ENCODE data around the gene HAGHL.
"Not testable (repeated sequence)": the region's sequence is repeated elsewhere in the genome, so short reads cannot be mapped to it uniquely, and the experiment has no call there.

Gene HAGHL

DNA sequence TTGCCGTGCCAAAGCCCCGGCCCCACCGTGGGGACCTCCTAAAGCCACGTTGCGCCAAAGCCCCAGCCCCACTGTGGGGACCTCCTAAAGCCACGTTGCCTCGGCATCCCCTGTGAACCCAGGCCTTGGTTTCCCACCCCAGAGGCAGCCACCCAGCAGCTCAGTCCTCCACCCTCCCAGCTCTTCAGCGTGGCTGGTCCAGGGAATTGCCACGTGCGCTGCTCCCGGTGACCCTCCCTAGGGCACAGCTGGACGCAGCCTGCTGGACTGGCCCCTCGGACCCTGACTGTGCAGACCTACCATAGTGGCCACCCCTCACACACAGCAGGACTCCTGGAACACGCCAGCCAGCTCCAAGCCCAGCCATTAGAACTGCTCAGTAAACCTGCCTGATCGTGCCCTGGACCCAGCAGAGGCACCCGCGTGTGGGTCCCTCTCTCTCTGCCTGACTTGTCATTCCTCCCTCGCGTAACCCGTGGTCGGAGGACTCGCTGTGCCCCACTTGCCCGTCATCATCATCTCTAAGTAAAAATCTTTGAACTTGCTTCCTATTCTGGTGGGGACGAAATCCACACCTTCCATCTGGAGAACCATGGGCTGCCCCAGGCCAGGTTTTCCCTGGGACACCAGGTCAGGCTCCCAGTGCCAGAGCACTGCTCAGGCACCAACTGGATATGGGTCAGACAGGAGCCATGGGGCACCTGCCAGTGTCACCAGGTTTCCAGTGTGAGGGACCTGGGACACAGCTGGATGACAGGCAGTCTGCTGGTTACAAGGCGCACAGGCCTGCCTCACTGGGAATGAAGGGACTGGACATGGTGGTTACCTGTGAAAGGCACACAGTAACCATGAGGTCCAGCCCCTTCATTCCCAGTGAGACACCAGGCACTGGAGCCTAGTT is 8.3 kb downstream of the HAGHL start:
- DNase-seq (ENCODE audit: low read depth in 2 of 2): no peak

DNA sequence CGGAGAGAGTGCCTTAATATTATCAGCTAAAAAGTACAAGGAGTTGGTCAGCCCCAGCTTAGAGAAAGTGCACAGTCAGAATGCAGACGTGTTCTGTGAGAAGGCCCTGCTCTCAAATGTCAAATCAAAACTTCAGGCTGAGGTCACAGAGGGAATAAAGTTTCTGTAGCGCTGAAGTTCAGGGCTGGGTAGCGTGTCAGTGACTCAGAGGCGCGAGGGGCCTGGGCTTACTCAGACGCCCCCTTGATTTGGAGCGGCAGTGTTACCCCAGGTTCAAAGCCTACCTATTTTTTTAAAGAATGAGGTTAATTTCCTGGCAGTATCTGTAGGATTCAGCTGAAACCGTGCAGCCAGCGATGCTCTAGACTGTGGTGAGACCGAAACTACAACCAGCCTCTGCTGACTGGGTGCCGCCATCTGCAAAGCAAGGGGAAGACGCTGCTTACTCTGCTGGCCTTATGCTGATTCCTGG is 9.1 kb downstream of the HAGHL start:
- DNase-seq (ENCODE audit: low read depth in 2 of 2): no peak

DNA sequence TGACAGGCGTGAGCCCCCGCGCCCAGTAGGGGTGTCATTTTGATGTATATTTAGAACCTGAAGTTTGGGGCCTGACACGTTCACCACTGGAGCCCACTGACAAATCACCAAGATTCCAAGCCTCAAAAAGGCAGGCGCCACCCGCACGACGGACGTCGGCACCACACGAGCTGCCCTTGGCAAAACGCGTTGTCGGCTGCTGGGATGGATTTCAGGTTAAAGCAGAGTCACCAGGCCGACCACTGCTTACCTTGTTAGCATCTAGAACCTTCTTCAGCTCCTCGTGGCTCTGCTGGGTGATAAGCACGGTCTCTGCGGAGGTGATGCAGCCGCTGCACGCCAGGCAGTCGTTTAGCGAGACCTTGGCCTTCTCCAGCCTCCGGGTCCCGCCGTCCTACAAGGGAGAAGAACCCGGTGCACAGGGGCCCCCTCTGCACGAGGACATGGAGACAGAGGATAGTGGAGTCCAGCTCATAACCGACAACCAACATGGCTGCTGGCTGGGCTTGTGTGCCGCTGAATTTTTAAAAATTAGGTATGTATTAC is 10.1 kb downstream of the HAGHL start:
- DNase-seq (ENCODE audit: low read depth in 2 of 2): no peak

DNA sequence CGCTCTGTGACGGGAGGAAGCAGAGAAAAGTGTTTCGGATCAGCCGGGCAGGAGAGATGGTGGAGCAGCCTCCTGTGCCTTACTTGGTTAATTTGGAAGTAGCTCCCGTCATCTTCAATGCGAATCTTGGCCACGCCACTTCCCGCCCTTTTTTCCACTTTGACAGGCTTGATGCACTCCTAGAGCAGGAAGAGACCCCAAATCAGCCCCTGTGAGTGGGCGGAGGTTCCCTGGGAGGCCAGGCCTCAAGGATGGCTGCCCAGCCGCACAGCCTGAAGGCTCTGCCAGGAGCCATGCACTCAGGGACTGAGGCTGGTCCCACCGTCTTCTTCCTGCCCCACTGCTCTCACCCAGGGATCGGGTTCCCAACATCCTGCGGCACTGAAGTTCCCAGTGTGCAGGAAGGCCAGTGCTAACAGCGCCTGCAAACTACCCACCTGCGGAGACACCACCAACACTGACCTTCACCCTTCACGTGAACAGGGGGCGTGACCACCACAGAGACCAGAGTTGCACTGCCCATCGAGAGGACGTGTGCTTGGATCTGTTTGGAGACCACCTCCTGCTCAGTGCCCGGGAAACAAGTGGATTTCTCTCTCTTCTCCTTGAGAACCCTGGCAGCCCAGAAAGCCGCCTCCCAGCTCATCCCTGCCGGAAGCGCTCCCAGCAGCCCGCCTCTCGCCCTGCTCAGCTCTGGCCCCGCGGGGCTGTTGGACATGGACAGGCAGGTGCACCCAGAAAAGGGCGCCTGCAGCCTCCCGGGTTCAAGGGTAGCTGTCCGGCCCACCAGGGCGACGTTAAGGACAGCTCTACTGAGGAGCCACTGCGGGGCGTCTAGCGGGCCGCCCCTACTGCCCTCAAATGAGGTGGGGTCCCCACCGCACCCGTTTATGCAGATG is 12.9 kb downstream of the HAGHL start:
- no peak for DNase-seq (ENCODE audit: low read depth in 2 of 2)

DNA sequence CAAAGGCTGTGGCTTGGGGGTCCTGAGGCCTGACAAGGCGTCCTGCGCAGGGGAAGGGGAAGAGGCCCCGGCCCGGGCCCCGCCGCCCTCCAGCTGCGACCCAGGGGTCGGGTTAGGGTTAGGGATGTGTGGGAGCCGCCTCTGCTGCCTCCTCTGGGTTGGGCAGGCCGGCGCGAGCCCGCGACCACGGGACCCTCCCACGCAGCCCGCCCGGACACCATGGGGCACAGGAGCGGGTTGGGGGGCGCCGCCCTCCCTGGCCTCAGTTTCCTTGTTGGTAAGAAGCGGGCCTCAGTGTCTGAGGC is 13.5 kb downstream of the HAGHL start:
- DNase-seq (ENCODE audit: low read depth in 2 of 2): no peak

DNA sequence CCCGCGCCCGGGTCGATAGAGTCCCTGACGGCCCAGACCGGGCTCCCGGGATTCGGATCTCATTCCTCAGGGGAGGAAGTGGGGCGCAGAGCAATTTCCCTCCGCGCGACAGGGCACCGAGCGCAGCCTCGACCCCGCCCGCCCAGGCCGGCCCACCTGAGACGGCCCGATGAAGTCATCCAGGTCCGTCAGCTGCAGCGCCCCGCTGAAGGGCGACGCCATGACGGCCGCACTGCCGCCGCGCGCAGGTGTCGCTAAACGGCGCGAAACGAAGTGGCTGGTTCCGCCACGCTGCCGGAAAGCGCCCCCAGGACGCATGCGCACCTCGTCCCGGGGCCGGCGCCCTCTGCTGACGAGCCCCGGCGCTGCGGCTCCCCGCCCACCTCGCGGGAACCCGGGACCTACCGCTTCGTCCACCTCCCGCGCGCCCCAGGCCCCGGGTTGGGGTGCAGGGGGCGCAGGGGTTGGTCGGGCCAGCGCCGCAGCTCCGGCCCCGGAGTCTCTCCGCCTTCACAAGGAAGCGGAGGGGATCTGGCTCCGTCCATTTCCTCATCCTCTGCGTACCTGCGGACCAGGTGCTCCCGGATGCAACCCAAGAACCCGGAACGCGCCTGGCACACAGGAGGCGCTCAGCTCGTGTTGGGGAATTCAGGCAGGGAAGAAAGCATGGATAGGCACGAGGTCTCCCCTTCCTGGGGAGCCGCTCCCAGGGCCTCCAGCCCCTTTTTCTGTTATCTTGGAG is 14.0 kb downstream of the HAGHL start, which contains the start of gene CIAO3:
Gene CIAO3, minus strand, starts transcription at position 234 of the 742 bp plus-strand sequence. Its CDS starts 12 bp downstream, at position 222.
- peak; percentile 84 to 86 for DNase-seq (ENCODE audit: low read depth in 2 of 2)

DNA sequence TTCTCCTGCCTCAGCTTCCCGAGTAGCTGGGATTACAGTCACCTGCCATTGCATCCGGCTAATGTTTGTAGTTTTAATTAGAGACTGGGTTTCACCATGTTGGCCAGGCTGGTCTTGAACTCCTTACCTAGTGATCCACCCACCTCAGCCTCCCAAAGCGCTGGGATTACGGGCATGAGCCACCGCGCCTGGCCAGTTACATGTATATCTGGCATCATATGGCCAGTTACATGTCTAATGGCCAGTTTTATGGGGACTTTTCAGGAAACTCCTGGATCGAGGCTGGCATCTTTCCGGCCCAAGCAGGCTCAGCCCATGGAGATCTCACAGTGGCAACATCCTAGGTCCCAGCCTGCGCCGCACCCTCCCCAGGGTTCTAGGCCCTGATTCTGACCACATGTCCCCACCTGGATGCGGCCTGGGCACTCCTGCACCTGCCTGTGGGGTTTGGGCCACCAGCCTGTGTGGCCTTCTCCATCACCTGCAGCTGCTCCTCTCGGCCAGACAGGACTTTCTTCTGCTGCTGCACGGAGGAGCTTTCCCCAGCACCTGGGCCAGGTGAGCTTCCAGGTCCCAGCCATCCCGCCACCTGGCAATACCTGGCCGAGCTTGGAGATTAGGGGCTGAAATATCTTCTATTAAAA is 15.2 kb downstream of the HAGHL start:
- DNase-seq (ENCODE audit: low read depth in 2 of 2): no peak

DNA sequence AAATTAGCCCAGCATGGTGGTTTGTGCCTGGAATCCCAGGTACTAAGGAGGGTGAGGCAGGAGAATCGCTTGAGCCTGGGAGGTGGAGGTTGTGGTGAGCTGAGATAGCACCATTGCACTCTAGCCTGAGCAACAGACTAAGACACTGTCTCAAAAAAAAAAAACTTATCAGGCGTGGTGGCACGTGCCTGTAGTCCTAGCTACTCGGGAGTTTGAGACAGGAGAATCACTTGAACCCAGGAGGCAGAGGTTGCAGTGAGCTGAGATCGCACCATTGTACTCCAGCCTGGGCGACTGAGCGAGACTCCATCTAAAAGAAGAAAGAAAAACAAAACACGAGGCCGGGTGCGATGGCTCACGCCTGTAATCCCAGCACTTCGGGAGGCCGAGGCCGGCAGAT is 16.0 kb downstream of the HAGHL start:
- DNase-seq (ENCODE audit: low read depth in 2 of 2): not testable (repeated sequence)

DNA sequence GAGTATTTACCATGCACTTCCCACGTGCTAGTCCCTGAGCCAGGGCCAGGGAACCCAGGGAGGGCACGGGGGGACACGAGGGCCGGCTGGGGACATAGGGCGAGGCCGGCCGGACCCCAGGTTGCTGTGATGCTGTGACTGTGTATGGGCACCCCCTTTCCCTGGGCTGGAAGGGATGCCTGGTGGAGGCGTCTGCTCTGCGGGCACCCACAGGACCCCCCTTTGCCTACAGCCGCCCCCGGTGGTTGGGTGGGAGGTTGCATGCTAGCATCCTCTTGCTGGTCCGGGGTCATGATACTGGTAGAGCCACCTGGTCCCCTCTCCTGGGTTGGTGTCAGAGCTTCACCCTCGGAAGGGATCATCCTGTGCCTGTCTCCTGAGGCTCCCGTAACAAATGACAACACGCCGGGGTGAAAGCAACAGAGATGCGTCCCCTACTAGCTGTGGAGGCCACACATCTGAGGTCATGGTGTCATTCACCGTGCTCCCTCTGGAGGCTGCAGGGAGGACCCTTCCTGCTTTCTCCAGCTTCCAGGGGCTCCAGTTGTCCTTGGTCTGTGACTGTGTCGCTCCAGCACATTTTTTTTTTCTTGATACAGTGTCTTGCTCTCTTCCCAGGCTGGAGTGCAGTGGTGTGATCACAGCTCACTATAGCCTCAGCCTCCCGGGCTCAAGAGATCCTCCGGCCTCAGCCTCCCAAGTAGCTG is 17.0 kb downstream of the HAGHL start:
- DNase-seq (ENCODE audit: low read depth in 2 of 2): no peak

DNA sequence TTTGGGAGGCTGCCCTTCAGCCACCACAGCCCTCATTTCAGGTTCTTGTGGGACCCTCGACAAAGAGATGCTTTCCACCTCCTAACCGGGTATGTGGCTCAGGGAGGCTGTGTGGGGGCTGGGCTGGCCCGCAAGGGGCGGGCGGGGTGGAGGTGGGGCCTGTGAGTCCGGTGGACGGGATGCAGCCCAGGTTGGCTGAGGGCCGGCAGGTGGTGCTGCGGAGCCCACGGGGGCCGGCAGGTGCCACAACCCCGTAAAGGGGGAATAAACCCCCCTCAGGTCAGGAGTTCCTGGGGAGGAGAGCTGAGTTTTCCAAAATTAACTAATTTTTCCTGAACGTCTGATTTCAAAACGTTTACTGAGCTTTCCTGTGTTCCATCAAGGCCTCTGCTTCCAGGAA is 18.8 kb downstream of the HAGHL start:
- DNase-seq (ENCODE audit: low read depth in 2 of 2): no peak

DNA sequence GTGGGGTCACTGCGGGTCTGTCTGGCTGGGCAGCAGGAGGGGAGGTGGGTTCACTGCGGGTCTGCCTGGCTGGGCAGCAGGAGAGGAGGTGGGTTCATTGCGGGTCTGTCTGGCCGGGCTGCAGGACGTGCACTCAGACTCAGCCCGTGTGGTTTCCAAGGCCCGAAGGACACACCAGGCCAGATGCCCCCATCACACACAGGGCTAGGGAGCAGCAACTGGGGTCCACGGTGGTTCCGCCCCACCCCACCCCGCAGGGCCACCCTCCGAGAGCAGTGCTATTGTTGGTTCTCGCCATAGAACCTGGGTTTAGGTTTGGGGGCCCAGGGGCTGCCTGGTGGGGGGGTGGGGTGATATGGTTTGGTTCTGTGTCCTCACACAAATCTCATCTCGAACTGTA is 19.7 kb downstream of the HAGHL start:
- no peak for DNase-seq (ENCODE audit: low read depth in 2 of 2)

DNA sequence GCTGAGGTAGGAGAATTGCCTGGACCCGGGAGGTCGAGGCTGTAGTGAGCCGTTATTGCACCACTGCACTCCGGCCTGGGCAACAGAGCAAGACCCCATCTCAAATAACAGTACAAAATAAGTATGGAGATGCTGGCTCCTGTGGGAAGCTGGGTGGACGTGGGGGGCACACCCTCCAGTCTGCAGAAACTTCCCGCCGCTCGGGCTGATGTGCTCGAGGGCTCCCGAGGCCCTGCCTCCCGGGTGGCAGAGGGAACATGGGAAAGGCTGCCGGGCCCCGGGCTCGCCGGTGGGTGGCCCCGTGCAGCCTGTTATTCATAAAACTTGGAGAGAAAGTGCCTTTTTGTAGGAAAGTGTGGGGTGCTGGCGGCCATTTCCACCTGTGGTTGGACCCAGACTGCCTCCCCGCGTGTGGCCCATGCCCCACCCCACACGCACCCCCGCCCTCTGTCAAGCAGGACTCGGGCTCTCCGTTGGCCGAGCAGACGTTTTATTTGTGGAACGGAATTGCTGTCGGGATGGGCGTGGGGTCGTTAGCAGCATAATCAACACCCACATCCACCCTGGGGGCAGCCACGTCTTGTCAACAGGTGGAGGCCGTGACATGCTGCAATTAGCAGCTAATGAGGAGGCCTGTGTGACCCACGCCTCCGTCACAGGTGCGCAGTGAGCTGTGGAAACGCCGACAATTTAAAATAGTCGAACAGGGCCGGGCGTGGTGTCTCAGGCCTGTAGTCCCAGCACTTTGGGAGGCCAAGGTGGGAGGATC is 21.3 kb downstream of the HAGHL start:
- no peak for DNase-seq (ENCODE audit: low read depth in 2 of 2)

DNA sequence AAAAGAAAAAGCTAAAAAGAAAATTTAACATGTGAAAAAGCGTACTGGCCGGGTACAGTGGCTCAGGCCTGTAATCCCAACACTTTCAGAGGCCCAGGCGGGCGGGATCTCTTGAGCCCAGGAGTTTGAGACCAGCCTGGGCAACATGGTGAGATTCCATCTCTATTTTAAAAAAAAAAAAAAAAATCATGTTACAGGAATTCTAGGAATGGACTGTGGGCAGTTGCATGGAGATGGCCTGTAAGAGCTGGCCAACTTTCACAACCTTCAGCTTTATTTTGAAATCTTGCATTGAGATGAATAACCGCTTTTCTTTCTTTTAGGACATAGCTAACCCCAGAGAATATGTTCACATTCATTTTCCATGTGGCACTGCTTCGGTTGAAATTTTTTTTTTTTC is 22.1 kb downstream of the HAGHL start:
- DNase-seq (ENCODE audit: low read depth in 2 of 2): no peak

DNA sequence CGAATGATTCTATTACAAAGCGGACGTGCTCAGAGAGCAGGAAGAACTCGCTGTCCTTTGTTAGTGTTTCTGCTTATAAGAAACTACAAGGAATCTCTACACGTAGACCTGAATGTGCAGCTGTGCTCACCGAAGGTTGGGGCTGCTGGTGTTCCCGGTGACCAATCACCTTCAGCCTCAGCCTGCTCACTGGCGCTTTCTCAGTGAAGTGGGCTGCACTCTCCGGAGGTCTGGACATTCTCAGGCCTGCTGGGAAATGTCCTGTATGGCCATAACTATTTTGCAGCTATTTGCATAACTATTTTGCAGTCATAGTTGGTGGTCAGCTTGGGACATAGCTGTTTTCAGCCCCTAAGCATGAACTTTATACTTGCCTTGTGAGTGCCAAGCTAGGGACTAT is 23.6 kb downstream of the HAGHL start:
- DNase-seq (ENCODE audit: low read depth in 2 of 2): no peak

DNA sequence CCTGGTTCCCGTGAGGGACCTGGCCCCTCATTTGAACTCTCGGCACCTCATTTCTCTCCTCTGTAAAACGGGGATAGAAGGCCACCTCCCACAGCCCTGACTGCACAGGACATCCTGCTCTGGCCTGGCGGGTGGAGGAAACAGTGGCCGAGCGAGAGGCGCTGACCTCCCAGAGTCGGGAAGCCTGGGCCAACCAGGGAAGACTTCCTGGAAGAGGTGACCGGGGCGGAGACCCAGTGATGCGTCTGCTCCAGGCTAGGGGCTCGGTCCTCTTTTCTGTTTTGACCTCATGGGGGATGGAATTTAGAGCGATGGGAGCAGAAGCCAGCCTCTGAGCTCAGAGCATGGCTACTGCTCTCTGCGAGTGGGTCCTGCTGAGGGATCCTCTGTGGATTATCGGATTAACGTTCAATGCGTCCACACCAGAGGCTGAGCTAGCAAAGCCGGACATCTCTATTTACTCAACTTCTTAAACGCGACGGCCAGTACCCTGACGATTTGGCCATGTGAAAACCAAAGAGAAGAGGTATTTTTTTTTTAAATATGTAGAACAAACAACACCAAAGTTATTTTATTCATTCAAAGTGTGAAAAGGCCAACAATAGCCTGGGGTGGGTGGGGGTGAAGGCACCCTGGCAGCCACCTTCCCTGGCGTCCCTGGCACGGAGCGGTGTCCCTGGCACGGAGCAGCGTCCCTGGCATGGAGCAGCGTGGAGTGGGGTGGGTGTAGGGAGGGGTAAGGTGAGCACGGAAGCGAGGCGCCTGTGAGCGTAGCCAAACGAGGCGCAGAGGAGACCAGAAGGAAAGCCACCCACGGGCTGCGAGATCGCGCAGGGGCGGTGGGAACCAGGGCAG is 24.5 kb downstream of the HAGHL start:
- DNase-seq (ENCODE audit: low read depth in 2 of 2): no peak

DNA sequence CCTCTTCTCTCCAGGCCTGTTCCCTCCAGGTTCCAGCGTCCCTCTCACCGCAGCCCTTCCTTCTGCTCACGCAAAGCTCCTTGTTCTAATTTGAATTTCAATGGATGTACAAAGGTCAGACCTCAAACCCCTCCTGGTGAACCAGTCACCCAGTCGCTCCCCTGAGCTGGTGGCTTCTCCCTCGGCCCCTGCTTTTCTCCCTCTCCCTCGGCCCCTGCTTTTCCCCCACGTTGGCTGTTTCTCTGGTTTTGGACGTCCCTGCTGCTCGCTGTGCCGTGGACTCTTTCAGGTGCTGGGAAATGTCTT is 25.1 kb downstream of the HAGHL start:
- no peak for DNase-seq (ENCODE audit: low read depth in 2 of 2)

DNA sequence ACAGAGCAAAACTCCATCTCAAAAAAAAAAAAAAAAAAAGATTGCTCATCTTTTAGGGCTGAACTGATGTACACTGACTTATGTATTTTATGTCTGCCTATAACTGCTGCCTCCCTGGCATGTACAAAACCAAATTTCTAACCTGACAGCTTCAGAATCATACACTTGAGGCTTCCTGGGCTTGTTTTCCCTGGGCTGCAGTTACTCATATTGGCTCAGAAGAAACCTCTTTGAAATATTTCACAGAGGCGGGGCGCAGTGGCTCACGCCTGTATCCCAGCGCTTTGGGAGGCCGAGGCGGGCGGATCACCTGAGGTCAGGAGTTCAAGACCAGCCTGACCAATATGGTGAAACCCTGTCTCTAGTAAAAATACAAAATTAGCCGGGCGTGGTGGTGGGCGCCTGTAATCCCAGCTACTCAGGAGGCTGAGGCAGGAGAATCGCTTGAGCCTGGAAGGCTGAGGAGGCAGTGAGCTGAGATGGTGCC is 27.3 kb downstream of the HAGHL start:
- DNase-seq (ENCODE audit: low read depth in 2 of 2): not testable (repeated sequence)

DNA sequence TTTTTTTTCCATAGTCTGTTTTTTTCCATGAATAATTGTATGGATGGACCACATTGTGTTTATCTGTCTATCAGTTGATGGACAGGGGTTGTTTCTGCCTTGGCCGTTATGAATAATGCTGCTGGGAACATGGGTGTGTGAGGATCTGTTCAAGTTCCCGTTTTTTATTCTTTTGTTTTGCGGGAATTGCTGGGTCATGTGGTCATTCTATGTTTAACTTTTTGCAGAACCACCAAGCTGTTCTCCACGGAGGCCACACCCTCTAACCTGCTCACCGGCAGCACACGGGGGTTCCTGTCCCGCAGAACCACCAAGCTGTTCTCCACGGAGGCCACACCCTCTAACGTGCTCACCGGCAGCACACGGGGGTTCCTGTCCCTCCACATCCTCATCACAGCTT is 27.8 kb downstream of the HAGHL start:
- DNase-seq (ENCODE audit: low read depth in 2 of 2): no peak

DNA sequence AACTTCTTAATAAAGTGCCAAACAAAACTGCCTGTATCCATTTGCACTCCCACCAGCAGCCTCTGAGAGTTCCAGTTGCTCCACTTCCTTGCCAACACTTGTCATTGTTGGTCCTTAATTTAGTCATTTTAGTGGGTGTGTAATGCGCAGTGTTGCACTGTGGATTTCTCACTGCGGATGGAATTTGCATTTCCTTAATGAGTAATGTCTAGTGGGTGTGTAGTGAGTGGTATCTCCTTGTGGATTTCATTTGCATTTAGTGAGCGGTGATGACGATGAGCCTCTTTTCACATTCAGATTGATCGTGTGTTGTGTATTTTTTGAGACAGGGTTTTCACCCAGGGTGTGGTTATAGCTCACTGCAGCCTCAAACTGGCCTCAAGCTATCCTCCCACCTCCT is 29.5 kb downstream of the HAGHL start:
- no peak for DNase-seq (ENCODE audit: low read depth in 2 of 2)
